Activated naive CD4-positive, alpha-beta T cell treated with Interleukin-2 at 50 U/mL for 16 hours (primary cell): ENCODE measurements around the gene TRAPPC3L.
A peak's percentile ranks its signal among the peaks of the same experiment; 100 is the strongest.

Source experiments
- DNase-seq: peaks from one replicate; pipeline ENCODE4 v3.0.0-alpha.2; 2020

TRAPPC3L gene

GRCh38 chr6:116556814-116557415 lies 11.4 kb upstream of the TRAPPC3L start:
- DNase-seq: no peak

GRCh38 chr6:116556065-116556464 lies 10.6 kb upstream of the TRAPPC3L start:
- no peak for DNase-seq

- no peak for DNase-seq
Measured at GRCh38 chr6:116553451-116553850, 8.0 kb upstream of the TRAPPC3L start, which contains the start of gene CALHM4. CALHM4 (plus strand) TSS chr6:116553751; CDS start chr6:116553794, 43 bp downstream.

- no peak for DNase-seq
Measured at GRCh38 chr6:116550796-116551195, 5.3 kb upstream of the TRAPPC3L start.

- no peak for DNase-seq
Measured at GRCh38 chr6:116547358-116547757, 1.9 kb upstream of the TRAPPC3L start.

- DNase-seq: no peak
Measured at GRCh38 chr6:116543149-116543548, 2.3 kb downstream of the TRAPPC3L start.

- no peak for DNase-seq
Measured at GRCh38 chr6:116542426-116542825, 3.1 kb downstream of the TRAPPC3L start.

GRCh38 chr6:116536216-116536621 lies 9.3 kb downstream of the TRAPPC3L start:
- DNase-seq: no peak

- DNase-seq: no peak
Measured at GRCh38 chr6:116535109-116535508, 10.4 kb downstream of the TRAPPC3L start.

GRCh38 chr6:116533233-116533957 lies 12.1 kb downstream of the TRAPPC3L start:
- no peak for DNase-seq

- peak; percentile 61 for DNase-seq
Measured at GRCh38 chr6:116531675-116532570, 13.6 kb downstream of the TRAPPC3L start.

- no peak for DNase-seq
Measured at GRCh38 chr6:116530436-116530835, 15.0 kb downstream of the TRAPPC3L start.

GRCh38 chr6:116529466-116530290 lies 15.8 kb downstream of the TRAPPC3L start:
- no peak for DNase-seq

- DNase-seq: no peak
Measured at GRCh38 chr6:116528780-116529179, 16.7 kb downstream of the TRAPPC3L start.

GRCh38 chr6:116528133-116528532 lies 17.4 kb downstream of the TRAPPC3L start:
- DNase-seq: no peak

- DNase-seq: no peak
Measured at GRCh38 chr6:116524236-116524635, 21.2 kb downstream of the TRAPPC3L start.

- no peak for DNase-seq
Measured at GRCh38 chr6:116522896-116523295, 22.6 kb downstream of the TRAPPC3L start.

GRCh38 chr6:116518621-116519368 lies 26.7 kb downstream of the TRAPPC3L start:
- DNase-seq: no peak

GRCh38 chr6:116515141-116515540 lies 30.3 kb downstream of the TRAPPC3L start:
- DNase-seq: no peak

- DNase-seq: no peak
Measured at GRCh38 chr6:116514111-116514510, 31.4 kb downstream of the TRAPPC3L start.

GRCh38 chr6:116513224-116513875 lies 32.1 kb downstream of the TRAPPC3L start:
- no peak for DNase-seq
